Memory B cell (primary cell): ENCODE data around the gene SEMA3E.

Experiments
- ATAC-seq: fragments of 150-1000 bp; cut with Tn5 transposase; 2 replicates; pipeline ENCODE4 v1.10.0; 2021; ENCODE audit warnings: low read depth, mild to moderate bottlenecking, moderate library complexity
- DNase-seq, 2 donors: peaks; one replicate each; pipeline ENCODE4 v3.0.0; 2022; ENCODE audit warnings: low spot score in 2 of 2
- H3K27ac Mint-ChIP-seq: one replicate; pipeline ENCODE4 v1.8.0; 2022; ENCODE audit warnings: mild to moderate bottlenecking, moderate library complexity, mixed read lengths
- H3K27me3 Mint-ChIP-seq: one replicate; pipeline ENCODE4 v1.8.0; 2022; ENCODE audit warnings: mixed read lengths
- H3K36me3 Mint-ChIP-seq: one replicate; pipeline ENCODE4 v1.8.0; 2022; ENCODE audit warnings: mild to moderate bottlenecking, mixed read lengths
- H3K4me1 Mint-ChIP-seq: one replicate; pipeline ENCODE4 v1.8.0; 2022; ENCODE audit warnings: mixed read lengths
- H3K4me3 Mint-ChIP-seq: one replicate; pipeline ENCODE4 v1.8.0; 2022; ENCODE audit warnings: mild to moderate bottlenecking, moderate library complexity, mixed read lengths
- H3K9me3 Mint-ChIP-seq: one replicate; pipeline ENCODE4 v1.8.0; 2022; ENCODE audit warnings: mixed read lengths

SEMA3E gene

GRCh38 chr7:83415840-83416239 is 233.1 kb downstream of the SEMA3E start:
- ATAC-seq (no peak), DNase-seq (no peak)
- H3K4me1 Mint-ChIP-seq, result no peaks in the 10 kb centered on the region
- no peaks in the 10 kb centered on the region for H3K27me3 Mint-ChIP-seq
- H3K36me3 Mint-ChIP-seq, result no peaks in the 10 kb centered on the region
- H3K9me3 Mint-ChIP-seq, result peaks cover 10% of the 10 kb centered on the region
- no peak overlapping the region for H3K27ac Mint-ChIP-seq
- H3K4me3 Mint-ChIP-seq, result no peak overlapping the region

GRCh38 chr7:83414947-83415346 is 234.0 kb downstream of the SEMA3E start:
- Mint-ChIP-seq H3K4me1 (no peaks in the 10 kb centered on the region), H3K27me3 (no peaks in the 10 kb centered on the region), H3K36me3 (no peaks in the 10 kb centered on the region), H3K9me3 (peaks cover 8% of the 10 kb centered on the region), H3K4me3 (no peak overlapping the region), H3K27ac (no peak overlapping the region)
- no peak for DNase-seq
- no peak for ATAC-seq

- Mint-ChIP-seq H3K36me3 (no peaks in the 10 kb centered on the region), H3K27me3 (no peaks in the 10 kb centered on the region), H3K4me1 (no peaks in the 10 kb centered on the region), H3K4me3 (no peak overlapping the region), H3K27ac (no peak overlapping the region), H3K9me3 (no peaks in the 10 kb centered on the region)
- DNase-seq (no peak), ATAC-seq (no peak)
Observed at GRCh38 chr7:83413831-83414230, 235.1 kb downstream of the SEMA3E start.

- no peaks in the 10 kb centered on the region for H3K9me3 Mint-ChIP-seq
- no peak overlapping the region for H3K27ac Mint-ChIP-seq
- H3K36me3 Mint-ChIP-seq, result no peaks in the 10 kb centered on the region
- H3K4me1 Mint-ChIP-seq, result no peaks in the 10 kb centered on the region
- ATAC-seq (no peak), DNase-seq (no peak)
- H3K27me3 Mint-ChIP-seq, result no peaks in the 10 kb centered on the region
- H3K4me3 Mint-ChIP-seq, result no peak overlapping the region
Observed at GRCh38 chr7:83413424-83413823, 235.5 kb downstream of the SEMA3E start.

GRCh38 chr7:83410989-83411591 is 237.8 kb downstream of the SEMA3E start:
- H3K36me3 Mint-ChIP-seq, result no peaks in the 10 kb centered on the region
- no peak overlapping the region for H3K27ac Mint-ChIP-seq
- ATAC-seq (no peak), DNase-seq (no peak)
- H3K4me3 Mint-ChIP-seq, result no peak overlapping the region
- H3K27me3 Mint-ChIP-seq, result no peaks in the 10 kb centered on the region
- H3K4me1 Mint-ChIP-seq, result no peaks in the 10 kb centered on the region
- H3K9me3 Mint-ChIP-seq, result no peaks in the 10 kb centered on the region

GRCh38 chr7:83394776-83395175 is 254.2 kb downstream of the SEMA3E start:
- no peak for ATAC-seq
- Mint-ChIP-seq H3K36me3 (no peaks in the 10 kb centered on the region), H3K9me3 (no peaks in the 10 kb centered on the region), H3K4me1 (no peaks in the 10 kb centered on the region), H3K27ac (no peak overlapping the region), H3K4me3 (no peak overlapping the region), H3K27me3 (no peaks in the 10 kb centered on the region)
- no peak for DNase-seq

- Mint-ChIP-seq H3K9me3 (peaks cover 2% of the 10 kb centered on the region), H3K4me3 (no peak overlapping the region), H3K4me1 (no peaks in the 10 kb centered on the region), H3K27ac (no peak overlapping the region), H3K27me3 (no peaks in the 10 kb centered on the region), H3K36me3 (no peaks in the 10 kb centered on the region)
- ATAC-seq (no peak), DNase-seq (no peak)
Observed at GRCh38 chr7:83388436-83388835, 260.5 kb downstream of the SEMA3E start.

GRCh38 chr7:83366629-83367028 is 282.3 kb downstream of the SEMA3E start:
- no peaks in the 10 kb centered on the region for H3K27me3 Mint-ChIP-seq
- no peaks in the 10 kb centered on the region for H3K36me3 Mint-ChIP-seq
- H3K4me3 Mint-ChIP-seq, result no peak overlapping the region
- no peaks in the 10 kb centered on the region for H3K4me1 Mint-ChIP-seq
- DNase-seq (no peak), ATAC-seq (no peak)
- H3K27ac Mint-ChIP-seq, result no peak overlapping the region
- H3K9me3 Mint-ChIP-seq, result no peaks in the 10 kb centered on the region

- H3K9me3 Mint-ChIP-seq, result peaks cover 3% of the 10 kb centered on the region
- H3K36me3 Mint-ChIP-seq, result no peaks in the 10 kb centered on the region
- DNase-seq, result no peak
- no peaks in the 10 kb centered on the region for H3K27me3 Mint-ChIP-seq
- no peak overlapping the region for H3K27ac Mint-ChIP-seq
- H3K4me1 Mint-ChIP-seq, result no peaks in the 10 kb centered on the region
- no peak for ATAC-seq
- no peak overlapping the region for H3K4me3 Mint-ChIP-seq
Observed at GRCh38 chr7:83365746-83366145, 283.2 kb downstream of the SEMA3E start.

- ATAC-seq (no peak), DNase-seq (no peak)
- H3K27ac Mint-ChIP-seq, result no peak overlapping the region
- H3K4me3 Mint-ChIP-seq, result no peak overlapping the region
- H3K4me1 Mint-ChIP-seq, result no peaks in the 10 kb centered on the region
- H3K9me3 Mint-ChIP-seq, result peaks cover 5% of the 10 kb centered on the region
- no peaks in the 10 kb centered on the region for H3K27me3 Mint-ChIP-seq
- H3K36me3 Mint-ChIP-seq, result no peaks in the 10 kb centered on the region
Observed at GRCh38 chr7:83362871-83363550, 285.9 kb downstream of the SEMA3E start.

- H3K27ac Mint-ChIP-seq, result no peak overlapping the region
Observed at GRCh38 chr7:83359108-83359507, 289.8 kb downstream of the SEMA3E start.

GRCh38 chr7:83355143-83355542 is 293.8 kb downstream of the SEMA3E start:
- H3K4me3 Mint-ChIP-seq, result no peak overlapping the region
- H3K4me1 Mint-ChIP-seq, result no peaks in the 10 kb centered on the region
- H3K27me3 Mint-ChIP-seq, result no peaks in the 10 kb centered on the region
- DNase-seq, result no peak
- H3K36me3 Mint-ChIP-seq, result no peaks in the 10 kb centered on the region
- H3K27ac Mint-ChIP-seq, result no peak overlapping the region
- peaks cover 2% of the 10 kb centered on the region for H3K9me3 Mint-ChIP-seq
- ATAC-seq, result no peak

More at GRCh38 chr7:83359108-83359507, 289.8 kb downstream of the SEMA3E start:
- Mint-ChIP-seq H3K9me3 (peaks cover 5% of the 10 kb centered on the region), H3K4me1 (no peaks in the 10 kb centered on the region), H3K4me3 (no peak overlapping the region), H3K27me3 (no peaks in the 10 kb centered on the region), H3K36me3 (no peaks in the 10 kb centered on the region)
- ATAC-seq, result no peak
- no peak for DNase-seq

- Mint-ChIP-seq H3K4me1 (no peaks in the 10 kb centered on the region), H3K27me3 (no peaks in the 10 kb centered on the region), H3K4me3 (no peak overlapping the region), H3K27ac (no peak overlapping the region), H3K9me3 (peaks cover 8% of the 10 kb centered on the region), H3K36me3 (no peaks in the 10 kb centered on the region)
- no peak for DNase-seq
- no peak for ATAC-seq
Observed at GRCh38 chr7:83347945-83348444, 300.9 kb downstream of the SEMA3E start.

GRCh38 chr7:83339907-83340306 is 309.0 kb downstream of the SEMA3E start:
- Mint-ChIP-seq H3K9me3 (peaks cover 8% of the 10 kb centered on the region), H3K27ac (no peak overlapping the region), H3K36me3 (no peaks in the 10 kb centered on the region), H3K27me3 (no peaks in the 10 kb centered on the region), H3K4me1 (no peaks in the 10 kb centered on the region), H3K4me3 (no peak overlapping the region)
- DNase-seq (no peak), ATAC-seq (no peak)
